Left kidney (tissue), 2 donors: Measurements from ENCODE around the gene NOVA2. TPM values are rescaled to one million over a fixed set of nuclear protein-coding genes. Genes with fewer than 3 reads are reported as not detected.

ENCODE experiments used
- DNase-seq: peaks from one replicate; pipeline ENCODE4 v3.0.0-alpha.2; 2013
- polyA plus RNA-seq: library from polyadenylated mRNA; unstranded; fragments of 120-200 nt; gene quantifications from one replicate; pipeline ENCODE4 v1.2.1, GENCODE V29; 2013; ENCODE audit not compliant: insufficient read length

The NOVA2 gene
- polyA plus RNA-seq, 1 donor, result 4.1 TPM

- DNase-seq, result no peak
These were observed 78.1 kb downstream of the NOVA2 start for GRCh38 chr19:45895519-45895972.

- no peak for DNase-seq
These were observed 82.8 kb downstream of the NOVA2 start for GRCh38 chr19:45890877-45891276.

GRCh38 chr19:45889210-45889885 is 84.3 kb downstream of the NOVA2 start:
- no peak for DNase-seq

DNA sequence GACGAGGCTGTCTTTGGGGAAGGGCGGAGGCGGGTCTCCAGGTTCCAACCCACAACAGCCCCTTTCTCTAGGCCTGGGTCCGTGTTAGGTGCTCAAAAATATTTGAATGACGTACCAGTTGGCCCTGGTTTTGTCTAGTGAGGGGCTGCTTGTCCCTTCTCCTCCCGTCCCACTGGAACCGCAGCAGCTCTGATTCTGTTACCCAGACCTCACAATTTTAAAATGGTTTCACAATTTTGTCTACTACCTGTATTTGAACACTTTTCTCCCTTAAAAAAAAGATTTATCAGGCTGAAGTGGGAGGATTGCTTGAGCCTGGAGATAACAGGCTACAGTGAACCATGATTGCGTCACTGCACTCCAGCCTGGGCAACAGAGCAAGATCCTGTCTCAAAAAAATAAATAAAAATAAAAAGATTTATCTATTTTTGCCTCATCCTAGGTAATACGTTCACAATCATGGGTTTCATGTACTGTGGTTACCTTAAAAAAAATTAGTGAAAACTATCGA is 86.4 kb downstream of the NOVA2 start:
- no peak for DNase-seq

GRCh38 chr19:45886427-45887199 is 87.1 kb downstream of the NOVA2 start:
- peak; percentile 96 for DNase-seq

- DNase-seq, result peak; percentile 94
These were observed 87.9 kb downstream of the NOVA2 start, which contains the start of gene IRF2BP1 for GRCh38 chr19:45885556-45886426. Gene IRF2BP1, minus strand, starts transcription at chr19:45886141. Its CDS starts 367 bp downstream, at chr19:45885774.

DNA sequence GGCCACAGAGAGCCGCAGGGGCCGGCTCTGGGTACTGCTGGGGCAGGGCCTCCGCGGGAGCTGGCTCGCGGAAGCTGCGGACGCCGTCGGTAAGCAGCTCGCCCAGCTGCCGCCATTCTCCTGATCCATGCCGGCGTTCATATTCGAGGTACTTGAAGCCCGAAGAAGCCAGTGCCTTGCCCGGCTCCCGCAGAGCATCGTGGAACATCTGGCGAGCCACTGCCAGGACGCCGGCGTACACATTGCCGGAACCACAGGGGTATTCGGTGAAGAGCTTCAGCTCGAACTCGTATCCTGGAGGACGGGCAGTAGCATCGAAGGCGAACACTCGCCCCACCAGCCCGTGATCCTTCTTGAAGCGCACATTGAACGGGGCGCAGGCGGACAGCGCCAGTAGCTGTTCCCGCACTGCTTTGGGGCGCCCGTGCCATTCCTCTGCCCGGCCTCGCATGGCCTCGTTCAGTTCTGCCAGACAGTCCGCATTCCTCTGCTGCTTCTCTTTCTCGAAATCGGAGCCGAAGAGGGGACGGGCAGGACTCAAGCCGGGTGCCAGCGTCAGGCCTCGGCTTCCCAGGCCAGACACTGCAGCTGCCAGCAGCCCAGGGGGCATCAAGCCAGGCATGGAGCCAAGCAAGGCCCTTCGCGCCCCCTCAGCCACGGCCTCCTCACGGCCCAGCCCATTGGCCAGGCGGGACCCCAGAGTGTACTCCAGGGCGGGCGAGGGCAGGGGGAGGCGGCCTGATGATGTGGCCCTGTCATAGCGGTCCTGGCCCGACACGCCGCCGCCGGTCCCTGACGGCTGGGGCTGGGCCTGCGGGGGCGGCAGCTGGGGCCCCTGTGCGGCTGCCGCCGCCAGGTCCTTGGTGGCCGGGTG is 88.7 kb downstream of the NOVA2 start:
- DNase-seq, result no peak

DNA sequence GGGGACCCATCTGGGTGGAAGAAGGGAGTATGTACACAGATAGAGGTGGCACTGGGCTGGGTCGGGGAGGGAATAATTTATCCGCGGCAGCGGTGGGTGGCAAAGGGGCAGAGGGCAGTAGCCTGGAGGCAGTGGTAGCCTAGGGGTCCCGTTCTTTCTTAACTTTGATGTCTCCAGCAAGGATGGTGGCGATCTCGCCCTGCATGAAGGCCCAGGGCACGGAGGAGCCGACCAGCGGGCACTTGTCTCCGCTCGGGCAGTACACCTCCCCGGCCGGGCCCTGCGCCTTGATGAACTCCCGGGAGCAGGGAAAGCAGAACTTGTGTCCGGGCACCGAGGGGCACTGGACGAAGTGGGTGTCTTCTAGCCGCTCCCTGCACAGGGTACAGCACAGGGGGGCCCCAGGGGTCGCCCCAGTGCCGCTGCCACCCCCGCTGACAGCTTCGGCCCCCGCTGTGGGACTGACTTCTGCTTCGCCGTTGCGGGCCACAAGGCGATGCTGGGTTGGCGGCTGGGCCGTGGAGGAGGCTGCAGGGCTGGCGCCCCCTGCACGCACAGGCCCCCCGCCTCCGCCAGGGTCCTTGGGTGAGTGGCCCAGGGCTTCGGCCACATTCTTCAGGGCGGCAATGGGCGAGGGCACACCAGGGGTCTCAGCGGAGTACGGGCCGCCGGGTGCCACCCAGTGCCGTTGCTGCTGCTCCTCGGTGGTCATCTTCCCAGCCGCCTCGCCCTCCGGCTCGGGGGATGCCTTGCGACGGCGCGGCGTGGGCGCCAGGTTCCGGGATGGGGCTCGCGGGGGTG is 89.6 kb downstream of the NOVA2 start:
- DNase-seq, result no peak

Other genes starting within 250 kb of the NOVA2 start
- gene FBXO46, start 243.0 kb downstream of the NOVA2 start, polyA plus RNA-seq, result 16.3 TPM
- gene MEIOSIN, start 240.4 kb downstream of the NOVA2 start, polyA plus RNA-seq, result not detected
- gene SIX5, start 204.6 kb downstream of the NOVA2 start, polyA plus RNA-seq, result 12.2 TPM
- 71.9 TPM for gene DMPK, start 191.4 kb downstream of the NOVA2 start, polyA plus RNA-seq
- gene DMWD, start 181.0 kb downstream of the NOVA2 start, polyA plus RNA-seq, result 36.6 TPM
- gene RSPH6A, start 158.6 kb downstream of the NOVA2 start, polyA plus RNA-seq, result not detected
- 75.1 TPM for gene SYMPK, start 110.7 kb downstream of the NOVA2 start, polyA plus RNA-seq
- 0.12 TPM for gene FOXA3, start 109.5 kb downstream of the NOVA2 start, polyA plus RNA-seq
- 14.5 TPM for gene IRF2BP1, start 87.7 kb downstream of the NOVA2 start, polyA plus RNA-seq
- gene MYPOP, start 71.3 kb downstream of the NOVA2 start, polyA plus RNA-seq, result 4.0 TPM
- gene NANOS2, start 59.1 kb downstream of the NOVA2 start, polyA plus RNA-seq, result not detected
- 11.7 TPM for gene CCDC61, start 21.6 kb upstream of the NOVA2 start, polyA plus RNA-seq
- 0.32 TPM for gene PGLYRP1, start 49.2 kb upstream of the NOVA2 start, polyA plus RNA-seq
- 0.58 TPM for gene IGFL4, start 67.1 kb upstream of the NOVA2 start, polyA plus RNA-seq
- not detected for gene IGFL3, start 150.8 kb upstream of the NOVA2 start, polyA plus RNA-seq
- not detected for gene IGFL2, start 174.4 kb upstream of the NOVA2 start, polyA plus RNA-seq